ENCODE measurements around the gene NSDHL.

GRCh38 chrX:152865232-152865920, 34.5 kb downstream of the NSDHL start:
- TF ChIP-seq GATA3 (IDR thresholded peaks at IDR 0.05; ENCODE audit: low read depth, low read length) = no peak
- TF ChIP-seq GATA2 (IDR thresholded peaks at IDR 0.05; ENCODE audit: low read depth, low read length) = no peak
